ENCODE data around the gene OSBPL8.

GRCh38 chr12:76533331-76533730, 26.2 kb downstream of the OSBPL8 start:
- TF ChIP-seq, protein P1, sequence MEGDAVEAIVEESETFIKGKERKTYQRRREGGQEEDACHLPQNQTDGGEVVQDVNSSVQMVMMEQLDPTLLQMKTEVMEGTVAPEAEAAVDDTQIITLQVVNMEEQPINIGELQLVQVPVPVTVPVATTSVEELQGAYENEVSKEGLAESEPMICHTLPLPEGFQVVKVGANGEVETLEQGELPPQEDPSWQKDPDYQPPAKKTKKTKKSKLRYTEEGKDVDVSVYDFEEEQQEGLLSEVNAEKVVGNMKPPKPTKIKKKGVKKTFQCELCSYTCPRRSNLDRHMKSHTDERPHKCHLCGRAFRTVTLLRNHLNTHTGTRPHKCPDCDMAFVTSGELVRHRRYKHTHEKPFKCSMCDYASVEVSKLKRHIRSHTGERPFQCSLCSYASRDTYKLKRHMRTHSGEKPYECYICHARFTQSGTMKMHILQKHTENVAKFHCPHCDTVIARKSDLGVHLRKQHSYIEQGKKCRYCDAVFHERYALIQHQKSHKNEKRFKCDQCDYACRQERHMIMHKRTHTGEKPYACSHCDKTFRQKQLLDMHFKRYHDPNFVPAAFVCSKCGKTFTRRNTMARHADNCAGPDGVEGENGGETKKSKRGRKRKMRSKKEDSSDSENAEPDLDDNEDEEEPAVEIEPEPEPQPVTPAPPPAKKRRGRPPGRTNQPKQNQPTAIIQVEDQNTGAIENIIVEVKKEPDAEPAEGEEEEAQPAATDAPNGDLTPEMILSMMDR (conservative IDR thresholded peaks at IDR 0.05; ENCODE audit: low read depth in 2 of 2): no peak
- TF ChIP-seq EZH2 (IDR thresholded peaks at IDR 0.05; ENCODE audit: low read depth, unreplicated experiment) (no peak), POLR2AphosphoS5 (IDR thresholded peaks at IDR 0.05; ENCODE audit: low read depth) (no peak), EZH2phosphoT487 (IDR thresholded peaks at IDR 0.05; ENCODE audit: unreplicated experiment) (no peak)
- TF ChIP-seq, protein P2, sequence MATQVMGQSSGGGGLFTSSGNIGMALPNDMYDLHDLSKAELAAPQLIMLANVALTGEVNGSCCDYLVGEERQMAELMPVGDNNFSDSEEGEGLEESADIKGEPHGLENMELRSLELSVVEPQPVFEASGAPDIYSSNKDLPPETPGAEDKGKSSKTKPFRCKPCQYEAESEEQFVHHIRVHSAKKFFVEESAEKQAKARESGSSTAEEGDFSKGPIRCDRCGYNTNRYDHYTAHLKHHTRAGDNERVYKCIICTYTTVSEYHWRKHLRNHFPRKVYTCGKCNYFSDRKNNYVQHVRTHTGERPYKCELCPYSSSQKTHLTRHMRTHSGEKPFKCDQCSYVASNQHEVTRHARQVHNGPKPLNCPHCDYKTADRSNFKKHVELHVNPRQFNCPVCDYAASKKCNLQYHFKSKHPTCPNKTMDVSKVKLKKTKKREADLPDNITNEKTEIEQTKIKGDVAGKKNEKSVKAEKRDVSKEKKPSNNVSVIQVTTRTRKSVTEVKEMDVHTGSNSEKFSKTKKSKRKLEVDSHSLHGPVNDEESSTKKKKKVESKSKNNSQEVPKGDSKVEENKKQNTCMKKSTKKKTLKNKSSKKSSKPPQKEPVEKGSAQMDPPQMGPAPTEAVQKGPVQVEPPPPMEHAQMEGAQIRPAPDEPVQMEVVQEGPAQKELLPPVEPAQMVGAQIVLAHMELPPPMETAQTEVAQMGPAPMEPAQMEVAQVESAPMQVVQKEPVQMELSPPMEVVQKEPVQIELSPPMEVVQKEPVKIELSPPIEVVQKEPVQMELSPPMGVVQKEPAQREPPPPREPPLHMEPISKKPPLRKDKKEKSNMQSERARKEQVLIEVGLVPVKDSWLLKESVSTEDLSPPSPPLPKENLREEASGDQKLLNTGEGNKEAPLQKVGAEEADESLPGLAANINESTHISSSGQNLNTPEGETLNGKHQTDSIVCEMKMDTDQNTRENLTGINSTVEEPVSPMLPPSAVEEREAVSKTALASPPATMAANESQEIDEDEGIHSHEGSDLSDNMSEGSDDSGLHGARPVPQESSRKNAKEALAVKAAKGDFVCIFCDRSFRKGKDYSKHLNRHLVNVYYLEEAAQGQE (IDR thresholded peaks at IDR 0.05; ENCODE audit: unreplicated experiment): no peak

All from GM23338 (cell line).